ENCODE data around the gene LTBP3.

The LTBP3 gene

DNA sequence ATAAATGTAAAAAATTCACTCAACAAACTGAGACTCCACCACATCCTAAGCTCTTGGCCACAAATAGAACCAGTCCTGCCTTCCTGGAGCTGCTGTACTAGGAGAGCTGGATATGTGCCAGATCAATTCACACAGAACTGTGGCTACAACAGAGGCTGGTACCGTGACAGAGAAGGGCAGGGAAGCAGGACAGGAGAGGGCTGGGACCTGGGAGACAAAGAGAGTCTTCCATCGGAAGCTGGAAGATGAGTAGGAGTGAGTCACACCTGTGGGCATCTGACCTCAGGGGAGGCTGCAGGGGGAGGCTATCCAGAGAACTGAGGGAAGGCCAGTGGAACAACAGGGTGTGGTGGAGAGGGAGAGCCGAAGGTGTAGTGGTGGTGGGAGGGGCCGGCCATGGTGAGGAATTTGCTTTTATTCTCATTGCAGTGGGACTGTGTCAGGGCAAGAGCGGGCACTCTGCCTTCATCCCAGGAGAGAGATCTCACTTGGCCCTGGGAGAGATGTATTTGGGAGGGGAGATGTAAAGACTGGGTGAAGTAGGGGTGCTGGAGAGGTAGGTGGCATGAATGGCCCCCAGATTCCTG is 1.9 kb upstream of the LTBP3 start:
- TF ChIP-seq MYC (IDR thresholded peaks at IDR 0.05; ENCODE audit: low read depth, low read length), result no peak
- no peak for TF ChIP-seq POLR2A (IDR thresholded peaks at IDR 0.05; ENCODE audit: extremely low read depth, insufficient read length)
- TF ChIP-seq, protein P1, sequence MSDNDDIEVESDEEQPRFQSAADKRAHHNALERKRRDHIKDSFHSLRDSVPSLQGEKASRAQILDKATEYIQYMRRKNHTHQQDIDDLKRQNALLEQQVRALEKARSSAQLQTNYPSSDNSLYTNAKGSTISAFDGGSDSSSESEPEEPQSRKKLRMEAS (IDR thresholded peaks at IDR 0.05; ENCODE audit: low read depth, low read length), result no peak
- TF ChIP-seq, protein P2, sequence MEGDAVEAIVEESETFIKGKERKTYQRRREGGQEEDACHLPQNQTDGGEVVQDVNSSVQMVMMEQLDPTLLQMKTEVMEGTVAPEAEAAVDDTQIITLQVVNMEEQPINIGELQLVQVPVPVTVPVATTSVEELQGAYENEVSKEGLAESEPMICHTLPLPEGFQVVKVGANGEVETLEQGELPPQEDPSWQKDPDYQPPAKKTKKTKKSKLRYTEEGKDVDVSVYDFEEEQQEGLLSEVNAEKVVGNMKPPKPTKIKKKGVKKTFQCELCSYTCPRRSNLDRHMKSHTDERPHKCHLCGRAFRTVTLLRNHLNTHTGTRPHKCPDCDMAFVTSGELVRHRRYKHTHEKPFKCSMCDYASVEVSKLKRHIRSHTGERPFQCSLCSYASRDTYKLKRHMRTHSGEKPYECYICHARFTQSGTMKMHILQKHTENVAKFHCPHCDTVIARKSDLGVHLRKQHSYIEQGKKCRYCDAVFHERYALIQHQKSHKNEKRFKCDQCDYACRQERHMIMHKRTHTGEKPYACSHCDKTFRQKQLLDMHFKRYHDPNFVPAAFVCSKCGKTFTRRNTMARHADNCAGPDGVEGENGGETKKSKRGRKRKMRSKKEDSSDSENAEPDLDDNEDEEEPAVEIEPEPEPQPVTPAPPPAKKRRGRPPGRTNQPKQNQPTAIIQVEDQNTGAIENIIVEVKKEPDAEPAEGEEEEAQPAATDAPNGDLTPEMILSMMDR (IDR thresholded peaks at IDR 0.05; ENCODE audit: low read depth, low read length), result no peak
- H3K4me3 ChIP-seq (ENCODE audit: low read depth, low read length), result no peak overlapping the region
- no peak for DNase-seq (ENCODE audit: low read depth)

DNA sequence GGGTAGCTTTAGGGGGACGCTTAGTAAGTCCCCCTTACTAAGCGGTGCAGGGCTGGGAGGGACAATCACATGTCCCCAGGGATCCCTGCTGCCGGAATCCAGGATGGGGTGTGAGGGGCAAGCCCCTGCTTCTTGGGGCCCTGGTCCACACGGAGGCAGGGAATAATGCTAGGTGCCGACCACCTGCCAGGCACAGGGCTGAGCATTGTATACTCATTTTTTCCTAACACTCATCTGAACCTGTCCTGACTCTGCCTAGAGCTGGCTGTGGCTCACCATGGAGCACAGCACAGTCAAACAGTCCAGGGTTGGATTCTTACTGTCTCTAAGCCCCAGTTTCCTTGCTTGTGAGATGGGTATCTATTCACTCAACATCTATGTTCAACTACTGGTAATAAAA is 1.4 kb upstream of the LTBP3 start:
- DNase-seq (ENCODE audit: low read depth), result no peak
- no peak for TF ChIP-seq MYC (IDR thresholded peaks at IDR 0.05; ENCODE audit: low read depth, low read length)
- TF ChIP-seq, protein P1 (IDR thresholded peaks at IDR 0.05; ENCODE audit: low read depth, low read length), result no peak
- TF ChIP-seq, protein P2 (IDR thresholded peaks at IDR 0.05; ENCODE audit: low read depth, low read length), result no peak
- no peak for TF ChIP-seq POLR2A (IDR thresholded peaks at IDR 0.05; ENCODE audit: extremely low read depth, insufficient read length)
- no peak overlapping the region for H3K4me3 ChIP-seq (ENCODE audit: low read depth, low read length)

DNA sequence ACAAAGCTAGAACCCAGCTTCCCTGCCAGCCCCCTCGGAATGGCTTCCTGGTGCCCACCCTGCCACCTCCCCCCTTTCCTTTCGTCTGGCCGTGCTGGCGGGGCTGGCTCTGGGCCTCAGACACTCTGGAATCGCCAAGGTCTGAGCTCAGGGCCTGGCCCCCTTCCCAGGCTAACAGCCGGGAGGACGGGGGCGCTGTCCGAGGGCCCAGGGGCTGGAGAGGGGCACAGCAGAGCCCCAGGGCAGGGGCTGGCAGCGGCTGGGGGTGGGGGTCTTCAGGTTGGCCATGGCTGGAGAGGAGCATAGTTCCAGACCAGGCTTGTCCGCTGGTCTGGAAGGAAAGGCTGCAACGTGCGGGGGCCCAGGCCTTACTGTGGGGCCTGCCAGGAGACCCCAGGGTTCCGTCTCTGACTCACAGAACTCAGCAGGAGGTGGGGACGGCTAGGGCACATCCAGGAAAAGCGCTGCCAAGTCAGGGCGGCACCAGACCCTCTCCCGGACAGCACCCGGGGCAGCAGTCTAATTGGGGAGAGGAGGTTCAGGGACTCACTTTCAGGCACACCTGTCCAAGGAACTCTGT is 861 bp upstream of the LTBP3 start:
- no peak overlapping the region for H3K4me3 ChIP-seq (ENCODE audit: low read depth, low read length)
- TF ChIP-seq, protein P1 (IDR thresholded peaks at IDR 0.05; ENCODE audit: low read depth, low read length), result no peak
- TF ChIP-seq MYC (IDR thresholded peaks at IDR 0.05; ENCODE audit: low read depth, low read length) (no peak), POLR2A (IDR thresholded peaks at IDR 0.05; ENCODE audit: extremely low read depth, insufficient read length) (no peak)
- TF ChIP-seq, protein P2 (IDR thresholded peaks at IDR 0.05; ENCODE audit: low read depth, low read length), result no peak
- DNase-seq (ENCODE audit: low read depth), result no peak

DNA sequence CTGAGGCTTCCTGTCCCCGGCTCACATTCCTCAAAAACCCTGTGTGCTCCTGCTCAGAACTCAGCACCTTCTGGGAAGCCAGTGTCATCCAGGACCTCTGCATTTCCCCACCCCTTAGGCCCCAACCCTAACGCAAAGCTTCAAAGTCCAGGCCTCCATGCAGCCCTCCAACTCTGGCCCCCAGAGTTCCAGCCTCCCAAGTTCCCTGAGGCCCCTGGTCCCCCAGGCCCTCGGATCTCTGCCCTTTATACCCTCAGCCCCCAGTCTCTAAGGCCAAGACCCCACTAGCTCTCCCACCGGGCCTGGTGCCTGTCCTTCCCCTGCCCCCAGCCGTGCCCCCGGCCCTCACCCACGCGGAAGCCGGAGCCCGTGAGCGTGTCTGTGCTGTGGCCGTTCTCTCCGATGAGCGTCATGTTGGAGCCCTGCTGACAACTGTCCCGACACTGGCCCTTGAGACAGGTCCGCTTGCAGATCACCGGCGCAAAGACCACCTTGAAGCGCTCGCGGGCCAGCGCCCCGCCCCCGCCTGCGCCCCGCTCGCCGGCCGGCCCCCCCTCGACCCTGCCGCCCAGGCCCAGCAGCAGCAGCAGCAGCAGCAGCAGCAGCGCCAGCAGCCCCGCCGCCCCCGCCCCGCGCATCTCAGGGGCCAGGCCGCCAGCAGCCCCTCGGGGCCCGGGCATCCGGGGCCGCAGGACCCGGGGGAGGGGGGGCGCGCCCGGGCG is 718 bp downstream of the LTBP3 start:
- DNase-seq (ENCODE audit: low read depth), result no peak
- TF ChIP-seq, protein P1 (IDR thresholded peaks at IDR 0.05; ENCODE audit: low read depth, low read length), result no peak
- TF ChIP-seq POLR2A (IDR thresholded peaks at IDR 0.05; ENCODE audit: extremely low read depth, insufficient read length) (no peak), MYC (IDR thresholded peaks at IDR 0.05; ENCODE audit: low read depth, low read length) (no peak)
- TF ChIP-seq, protein P2 (IDR thresholded peaks at IDR 0.05; ENCODE audit: low read depth, low read length), result no peak
- H3K4me3 ChIP-seq (ENCODE audit: low read depth, low read length), result no peak overlapping the region

DNA sequence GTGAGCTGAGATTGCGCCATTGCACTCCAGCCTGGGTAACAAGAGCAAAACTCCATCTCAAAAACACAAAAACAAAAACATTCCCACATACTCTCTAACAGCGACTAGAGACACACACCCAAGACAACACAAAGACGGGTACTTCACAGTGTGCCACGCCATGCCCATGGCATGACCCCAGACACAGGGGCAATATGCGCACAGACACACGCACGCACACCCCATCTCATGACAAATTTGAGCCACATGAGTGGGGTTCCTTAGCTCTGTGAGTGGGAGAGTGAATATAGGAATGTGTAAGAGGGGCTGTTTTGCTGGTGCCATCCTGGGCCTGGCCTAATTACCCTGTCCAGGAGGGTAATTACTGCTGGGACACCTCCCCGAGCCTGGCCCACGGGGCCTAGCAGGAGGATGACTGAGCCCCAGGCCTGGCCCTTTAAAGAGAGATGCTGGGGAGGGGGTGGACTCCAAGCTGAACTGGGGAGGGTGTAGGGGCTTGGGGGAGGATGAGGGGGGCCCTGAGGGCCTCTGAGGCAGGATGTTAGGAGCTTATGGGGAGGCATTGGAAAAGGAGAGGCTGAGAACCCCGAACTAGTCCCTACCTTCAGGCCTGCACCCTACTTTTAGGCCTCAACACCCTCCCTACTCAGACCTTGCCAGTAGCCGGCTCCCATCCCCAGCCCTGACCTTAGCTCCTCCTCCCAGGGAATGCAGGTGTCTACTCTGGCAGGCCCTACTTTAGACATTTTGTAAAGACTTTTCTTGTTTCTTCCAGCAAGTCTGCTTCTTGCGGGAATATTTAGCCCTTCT is 1.5 kb downstream of the LTBP3 start:
- no peak overlapping the region for H3K4me3 ChIP-seq (ENCODE audit: low read depth, low read length)
- TF ChIP-seq, protein P1 (IDR thresholded peaks at IDR 0.05; ENCODE audit: low read depth, low read length), result no peak
- TF ChIP-seq, protein P2 (IDR thresholded peaks at IDR 0.05; ENCODE audit: low read depth, low read length), result no peak
- TF ChIP-seq MYC (IDR thresholded peaks at IDR 0.05; ENCODE audit: low read depth, low read length), result no peak
- TF ChIP-seq POLR2A (IDR thresholded peaks at IDR 0.05; ENCODE audit: extremely low read depth, insufficient read length), result no peak
- DNase-seq (ENCODE audit: low read depth), result no peak
